CD8-positive, alpha-beta memory T cell (primary cell): ENCODE results near the gene PTPMT1. TPM values are rescaled to one million over a fixed set of nuclear protein-coding genes. Genes with fewer than 3 reads are reported as not detected.

ENCODE experiments used
- CTCF ChIA-PET: fragments of 350-600 bp; sonication (Branson Sonifier 250); formaldehyde crosslinking; loops from one replicate; lab custom pipeline; 2021; ENCODE audit warnings: antibody characterized with exemption; lab: Charles Lee
- POLR2A ChIA-PET: fragments of 350-600 bp; sonication (Branson Sonifier 250); formaldehyde crosslinking; loops from one replicate; lab custom pipeline; 2021; ENCODE audit warnings: antibody characterized with exemption; lab: Charles Lee
- DNase-seq, 5 donors: peaks; one replicate each; pipeline versions ENCODE4 v3.0.0 to v3.0.0-alpha.2; 2020 to 2022; ENCODE audit warnings: mixed read lengths in 1 of 5
- H3K27ac ChIP-seq: one replicate; pipeline ENCODE4 v1.7.0; 2013; ENCODE audit warnings: low read depth, mild to moderate bottlenecking, low read length, moderate library complexity
- H3K27me3 ChIP-seq: 2 replicates; pipeline ENCODE4 v1.7.0; 2013; ENCODE audit warnings: low read length, mild to moderate bottlenecking; ENCODE audit not compliant: insufficient read depth, poor library complexity, severe bottlenecking
- H3K36me3 ChIP-seq: 2 replicates; pipeline ENCODE4 v1.7.0; 2013; ENCODE audit warnings: mild to moderate bottlenecking, low read length, moderate library complexity; ENCODE audit not compliant: insufficient read depth
- H3K4me1 ChIP-seq: 2 replicates; pipeline ENCODE4 v1.7.0; 2013; ENCODE audit warnings: mild to moderate bottlenecking, low read length, moderate library complexity; ENCODE audit not compliant: insufficient read depth
- H3K4me3 ChIP-seq: 2 replicates; pipeline ENCODE4 v1.7.0; 2013; ENCODE audit warnings: mild to moderate bottlenecking, low read length
- H3K9me3 ChIP-seq: 2 replicates; pipeline ENCODE4 v1.7.0; 2013; ENCODE audit warnings: mild to moderate bottlenecking, low read length
- H3K27ac Mint-ChIP-seq, 8 donors: one replicate each; pipeline ENCODE4 v1.8.0; 2020 to 2021; ENCODE audit warnings: mixed read lengths in 8 of 8, mild to moderate bottlenecking in 6 of 8, inconsistent platforms in 3 of 8, moderate library complexity in 3 of 8
- H3K27me3 Mint-ChIP-seq, 2 donors: one replicate each; pipeline ENCODE4 v1.8.0; 2020 to 2021; ENCODE audit warnings: mixed read lengths in 2 of 2, mild to moderate bottlenecking in 1 of 2, moderate library complexity in 1 of 2
- H3K36me3 Mint-ChIP-seq, 3 donors: one replicate each; pipeline ENCODE4 v1.8.0; 2020 to 2021; ENCODE audit warnings: mixed read lengths in 3 of 3, inconsistent platforms in 1 of 3, mild to moderate bottlenecking in 1 of 3
- H3K4me1 Mint-ChIP-seq, 3 donors: one replicate each; pipeline ENCODE4 v1.8.0; 2020 to 2021; ENCODE audit warnings: mixed read lengths in 3 of 3, inconsistent platforms in 1 of 3, mild to moderate bottlenecking in 1 of 3
- H3K4me3 Mint-ChIP-seq, 7 donors: one replicate each; pipeline ENCODE4 v1.8.0; 2020 to 2021; ENCODE audit warnings: mixed read lengths in 7 of 7, mild to moderate bottlenecking in 6 of 7, moderate library complexity in 4 of 7, inconsistent platforms in 2 of 7
- H3K9me3 Mint-ChIP-seq, 5 donors: one replicate each; pipeline ENCODE4 v1.8.0; 2020 to 2022; ENCODE audit warnings: mixed read lengths in 5 of 5, mild to moderate bottlenecking in 3 of 5, moderate library complexity in 2 of 5, inconsistent platforms in 1 of 5
- polyA plus RNA-seq: library from polyadenylated mRNA; unstranded; fragments of 300-500 nt; fragmentation: Illumina TruSeq; gene quantifications from one replicate; pipeline ENCODE4 v1.2.3, GENCODE V29; 2021
- total RNA-seq, 2 experiments: library from RNA; stranded (reverse); gene quantifications; one replicate each; pipeline ENCODE4 v1.2.3, GENCODE V29; 2021

Gene PTPMT1
- total and polyA plus RNA-seq, 3 experiments from 2014 or later: 53.3 to 71.2 (median 53.8) TPM

GRCh38 chr11:47592251-47592650 is 26.9 kb downstream of the PTPMT1 start:
- no peak overlapping the region for H3K4me3 Mint-ChIP-seq
- no peak overlapping the region for H3K4me3 ChIP-seq
- no peaks in the 10 kb centered on the region for H3K9me3 Mint-ChIP-seq
- H3K4me1 ChIP-seq: no peaks in the 10 kb centered on the region
- H3K36me3 Mint-ChIP-seq: peaks cover 0 to 4% (median 0%) of the 10 kb centered on the region in 3 donors
- H3K9me3 ChIP-seq: no peaks in the 10 kb centered on the region
- POLR2A ChIA-PET: no interaction called here
- DNase-seq: no peak
- peaks cover 29 to 35% of the 10 kb centered on the region in 2 donors for H3K27me3 Mint-ChIP-seq
- CTCF ChIA-PET: no interaction called here
- peaks cover 24% of the 10 kb centered on the region for H3K27me3 ChIP-seq
- H3K36me3 ChIP-seq: no peaks in the 10 kb centered on the region
- H3K27ac ChIP-seq: no peak overlapping the region
- peaks cover 0 to 14% (median 2%) of the 10 kb centered on the region in 3 donors for H3K4me1 Mint-ChIP-seq
- no peak overlapping the region for H3K27ac Mint-ChIP-seq

DNA sequence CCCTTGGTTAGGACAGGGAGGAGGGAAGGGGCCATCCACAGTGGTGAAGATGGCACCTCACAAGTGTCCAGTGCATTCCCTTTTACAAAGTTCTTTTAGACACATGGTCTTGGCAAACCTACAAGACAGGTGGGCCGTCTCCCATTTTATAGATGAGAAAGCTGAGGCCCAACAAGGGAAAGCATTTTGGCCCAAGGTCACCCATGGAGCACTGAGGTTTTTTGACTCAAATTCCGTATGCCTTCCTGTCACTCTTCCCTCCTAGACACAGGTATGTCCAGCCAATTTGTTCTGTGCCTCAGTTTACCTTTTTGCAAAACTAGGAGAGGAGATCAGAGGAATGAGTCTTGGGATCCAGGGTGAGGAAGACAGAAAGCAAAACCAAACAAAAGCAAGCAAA is 27.6 kb downstream of the PTPMT1 start:
- Histone ChIP-seq H3K27ac (no peak overlapping the region), H3K4me3 (no peak overlapping the region), H3K4me1 (no peaks in the 10 kb centered on the region), H3K27me3 (peaks cover 24% of the 10 kb centered on the region), H3K36me3 (no peaks in the 10 kb centered on the region), H3K9me3 (no peaks in the 10 kb centered on the region)
- Mint-ChIP-seq H3K27me3 (peaks cover 29 to 35% of the 10 kb centered on the region in 2 donors), H3K36me3 (peaks cover 0 to 4% (median 0%) of the 10 kb centered on the region in 3 donors), H3K9me3 (no peaks in the 10 kb centered on the region), H3K27ac (no peak overlapping the region), H3K4me3 (no peak overlapping the region), H3K4me1 (peaks cover 0 to 14% (median 2%) of the 10 kb centered on the region in 3 donors)
- ChIA-PET CTCF (no interaction called here), POLR2A (no interaction called here)
- no peak for DNase-seq

GRCh38 chr11:47593492-47593933 is 28.1 kb downstream of the PTPMT1 start:
- Mint-ChIP-seq H3K9me3 (no peaks in the 10 kb centered on the region), H3K4me1 (peaks cover 0 to 14% (median 2%) of the 10 kb centered on the region in 3 donors), H3K27ac (no peak overlapping the region), H3K36me3 (peaks cover 0 to 4% (median 0%) of the 10 kb centered on the region in 3 donors), H3K27me3 (peaks cover 29 to 35% of the 10 kb centered on the region in 2 donors), H3K4me3 (no peak overlapping the region)
- CTCF ChIA-PET: no interaction called here
- Histone ChIP-seq H3K4me3 (no peak overlapping the region), H3K27me3 (peaks cover 24% of the 10 kb centered on the region), H3K4me1 (no peaks in the 10 kb centered on the region), H3K36me3 (no peaks in the 10 kb centered on the region), H3K27ac (no peak overlapping the region), H3K9me3 (no peaks in the 10 kb centered on the region)
- POLR2A ChIA-PET: no interaction called here
- no peak for DNase-seq

GRCh38 chr11:47593934-47594855 is 28.8 kb downstream of the PTPMT1 start, which contains the start of gene C1QTNF4:
TSS of gene C1QTNF4 (minus strand) at chr11:47594411. CDS start at chr11:47590810, 3,601 bp downstream.
- H3K27ac Mint-ChIP-seq: no peak within 1 kb of the TSS
- no peaks in the 10 kb centered on the region for H3K9me3 Mint-ChIP-seq
- DNase-seq: no peak
- Histone ChIP-seq H3K9me3 (no peaks in the 10 kb centered on the region), H3K36me3 (no peaks in the 10 kb centered on the region), H3K4me1 (no peaks in the 10 kb centered on the region), H3K27ac (no peak within 1 kb of the TSS), H3K27me3 (peaks cover 24% of the 10 kb centered on the region), H3K4me3 (no peak within 1 kb of the TSS)
- ChIA-PET CTCF (no interaction called here), POLR2A (no interaction called here)
- peaks cover 0 to 14% (median 2%) of the 10 kb centered on the region in 3 donors for H3K4me1 Mint-ChIP-seq
- peaks cover 29 to 35% of the 10 kb centered on the region in 2 donors for H3K27me3 Mint-ChIP-seq
- H3K36me3 Mint-ChIP-seq: peaks cover 0 to 4% (median 1%) of the 10 kb centered on the region in 3 donors
- H3K4me3 Mint-ChIP-seq: no peak within 1 kb of the TSS

DNA sequence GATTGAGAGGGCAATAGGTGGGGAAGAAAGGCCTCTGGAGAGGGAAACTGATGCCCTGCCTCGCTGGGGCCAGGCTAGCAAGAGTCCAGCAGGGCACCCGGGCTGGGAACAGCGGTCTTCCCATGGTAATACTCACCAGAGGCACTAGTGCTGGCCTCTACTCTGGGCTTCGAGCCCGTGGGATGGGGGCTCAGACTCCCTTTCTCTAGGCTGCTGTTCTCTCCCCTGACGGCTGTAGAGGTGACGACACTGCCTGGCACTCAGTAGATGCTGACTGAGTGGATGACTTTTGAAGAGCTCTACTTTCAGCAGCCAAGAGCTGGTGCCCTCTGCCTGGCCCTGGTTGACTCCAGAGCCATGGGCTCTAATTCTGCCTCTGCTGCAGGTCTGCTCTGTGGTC is 29.6 kb downstream of the PTPMT1 start:
- Histone ChIP-seq H3K4me1 (no peaks in the 10 kb centered on the region), H3K4me3 (no peak overlapping the region), H3K27me3 (peaks cover 24% of the 10 kb centered on the region), H3K27ac (no peak overlapping the region), H3K9me3 (no peaks in the 10 kb centered on the region), H3K36me3 (no peaks in the 10 kb centered on the region)
- CTCF ChIA-PET: no interaction called here
- H3K4me3 Mint-ChIP-seq: no peak overlapping the region
- no peaks in the 10 kb centered on the region for H3K9me3 Mint-ChIP-seq
- POLR2A ChIA-PET: no interaction called here
- peaks cover 0 to 14% (median 2%) of the 10 kb centered on the region in 3 donors for H3K4me1 Mint-ChIP-seq
- H3K27ac Mint-ChIP-seq: no peak overlapping the region
- H3K36me3 Mint-ChIP-seq: peaks cover 0 to 4% (median 4%) of the 10 kb centered on the region in 3 donors
- no peak for DNase-seq
- peaks cover 29 to 38% of the 10 kb centered on the region in 2 donors for H3K27me3 Mint-ChIP-seq

DNA sequence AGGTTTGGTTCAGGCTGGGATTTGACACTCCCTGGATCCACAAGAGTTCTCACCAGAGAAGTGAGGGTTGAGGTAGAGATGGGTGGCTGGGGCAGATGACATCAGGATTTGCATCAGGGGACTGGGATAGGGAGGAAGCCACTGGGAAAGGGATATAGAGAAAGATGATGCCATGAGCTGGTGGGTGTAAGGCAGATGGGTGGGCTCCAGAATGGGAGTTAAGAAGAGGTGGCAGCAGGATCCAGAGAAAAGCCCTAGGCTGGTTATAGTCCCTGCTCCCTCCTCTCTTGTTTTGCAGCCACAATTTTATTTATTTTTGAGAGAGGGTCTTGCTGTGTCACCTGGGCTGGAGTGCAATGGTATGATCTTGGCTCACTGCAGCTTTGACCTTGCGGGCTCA is 30.6 kb downstream of the PTPMT1 start:
- Mint-ChIP-seq H3K4me3 (no peak overlapping the region), H3K4me1 (peaks cover 0 to 14% (median 2%) of the 10 kb centered on the region in 3 donors), H3K27ac (no peak overlapping the region), H3K36me3 (peaks cover 0 to 4% (median 4%) of the 10 kb centered on the region in 3 donors), H3K27me3 (peaks cover 29 to 39% of the 10 kb centered on the region in 2 donors), H3K9me3 (no peaks in the 10 kb centered on the region)
- Histone ChIP-seq H3K27me3 (peaks cover 24% of the 10 kb centered on the region), H3K4me1 (no peaks in the 10 kb centered on the region), H3K27ac (no peak overlapping the region), H3K4me3 (no peak overlapping the region), H3K36me3 (no peaks in the 10 kb centered on the region), H3K9me3 (no peaks in the 10 kb centered on the region)
- ChIA-PET CTCF (no interaction called here), POLR2A (no interaction called here)
- no peak for DNase-seq

DNA sequence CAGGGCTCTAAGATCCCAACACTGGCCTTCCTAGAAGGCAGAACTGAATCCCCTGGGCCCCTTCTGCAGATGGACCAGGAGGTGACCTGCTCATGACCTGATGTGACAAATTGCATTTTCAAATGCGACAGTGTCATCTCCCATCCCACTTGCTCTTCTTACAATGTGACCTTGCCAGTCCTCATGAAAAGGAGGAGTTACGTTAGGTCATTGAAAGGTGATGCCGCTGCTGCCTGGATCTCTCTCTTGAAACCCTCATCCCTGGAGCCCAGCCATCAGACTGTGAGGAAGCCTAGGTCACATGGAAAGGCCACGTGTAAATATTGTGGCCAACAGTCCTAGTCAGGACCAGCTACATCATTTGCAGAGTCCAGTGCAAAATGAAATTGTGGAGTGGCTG is 34.5 kb downstream of the PTPMT1 start:
- Mint-ChIP-seq H3K36me3 (peaks cover 0 to 4% (median 0%) of the 10 kb centered on the region in 3 donors), H3K4me1 (no peaks in the 10 kb centered on the region), H3K27me3 (peaks cover 5 to 15% of the 10 kb centered on the region in 2 donors), H3K9me3 (no peaks in the 10 kb centered on the region), H3K27ac (no peak overlapping the region), H3K4me3 (no peak overlapping the region)
- no peaks in the 10 kb centered on the region for H3K9me3 ChIP-seq
- ChIA-PET POLR2A (no interaction called here), CTCF (no interaction called here)
- DNase-seq: no peak
- no peaks in the 10 kb centered on the region for H3K36me3 ChIP-seq
- peaks cover 3% of the 10 kb centered on the region for H3K27me3 ChIP-seq
- no peak overlapping the region for H3K4me3 ChIP-seq
- no peak overlapping the region for H3K27ac ChIP-seq
- no peaks in the 10 kb centered on the region for H3K4me1 ChIP-seq

- Mint-ChIP-seq H3K36me3 (peaks cover 4 to 12% (median 4%) of the 10 kb centered on the region in 3 donors), H3K9me3 (no peaks in the 10 kb centered on the region), H3K4me3 (no peak overlapping the region), H3K27me3 (peaks cover 0 to 4% of the 10 kb centered on the region in 2 donors), H3K27ac (no peak overlapping the region), H3K4me1 (no peaks in the 10 kb centered on the region)
- no peak for DNase-seq
- Histone ChIP-seq H3K9me3 (no peaks in the 10 kb centered on the region), H3K4me1 (no peaks in the 10 kb centered on the region), H3K36me3 (no peaks in the 10 kb centered on the region), H3K27ac (no peak overlapping the region), H3K4me3 (no peak overlapping the region), H3K27me3 (no peaks in the 10 kb centered on the region)
- CTCF ChIA-PET: no interaction called here
- POLR2A ChIA-PET: no interaction called here
These were observed 37.9 kb downstream of the PTPMT1 start for GRCh38 chr11:47603295-47603694.
